SIG-M5 (cell line): ENCODE measurements around the gene SST.

Experiments used
- DNase-seq: peaks from one replicate; lab custom pipeline; 2025; lab: John Stamatoyannopoulos, UW

SST gene

GRCh38 chr3:187669675-187670504 lies at the start of gene SST:
TSS of gene SST (minus strand) at chr3:187670394. CDS start at chr3:187670291, 103 bp downstream.
- no peak for DNase-seq

- no peak for DNase-seq
Measured at GRCh38 chr3:187719628-187720336, 49.6 kb upstream of the SST start.

GRCh38 chr3:187718802-187719201 lies 48.6 kb upstream of the SST start:
- no peak for DNase-seq

- no peak for DNase-seq
Measured at GRCh38 chr3:187717572-187717971, 47.4 kb upstream of the SST start.

- DNase-seq = peak; percentile 37
Measured at GRCh38 chr3:187714404-187714979, 44.3 kb upstream of the SST start.

GRCh38 chr3:187713504-187713903 lies 43.3 kb upstream of the SST start:
- no peak for DNase-seq

GRCh38 chr3:187709155-187709554 lies 39.0 kb upstream of the SST start:
- no peak for DNase-seq

- DNase-seq = no peak
Measured at GRCh38 chr3:187708696-187709095, 38.5 kb upstream of the SST start.

- no peak for DNase-seq
Measured at GRCh38 chr3:187706971-187707370, 36.8 kb upstream of the SST start.

- no peak for DNase-seq
Measured at GRCh38 chr3:187705164-187705563, 35.0 kb upstream of the SST start.

GRCh38 chr3:187702507-187703033 lies 32.4 kb upstream of the SST start, which contains the start of gene RTP2:
TSS of gene RTP2 (minus strand) at chr3:187702557. CDS start at chr3:187702128, 429 bp downstream.
- no peak for DNase-seq

- DNase-seq = no peak
Measured at GRCh38 chr3:187700249-187700648, 30.1 kb upstream of the SST start.

GRCh38 chr3:187698499-187699399 lies 28.6 kb upstream of the SST start:
- no peak for DNase-seq

GRCh38 chr3:187696021-187696420 lies 25.8 kb upstream of the SST start:
- no peak for DNase-seq

GRCh38 chr3:187695449-187695848 lies 25.3 kb upstream of the SST start:
- no peak for DNase-seq

- DNase-seq = no peak
Measured at GRCh38 chr3:187694801-187695200, 24.6 kb upstream of the SST start.

GRCh38 chr3:187693431-187693830 lies 23.2 kb upstream of the SST start:
- no peak for DNase-seq

- DNase-seq = no peak
Measured at GRCh38 chr3:187689984-187690383, 19.8 kb upstream of the SST start.

GRCh38 chr3:187686621-187687273 lies 16.6 kb upstream of the SST start:
- DNase-seq = no peak

GRCh38 chr3:187685948-187686347 lies 15.8 kb upstream of the SST start:
- DNase-seq = no peak

- DNase-seq = no peak
Measured at GRCh38 chr3:187684880-187685279, 14.7 kb upstream of the SST start.
